B cell (primary cell): Measurements from ENCODE around the gene SELENOV.

ENCODE experiments used
- CTCF ChIP-seq: fragments of 200-600 bp; IDR thresholded peaks from one replicate; pipeline ENCODE4 v1.8.0; 2022; ENCODE audit warnings: antibody characterized with exemption, mild to moderate bottlenecking
- EZH2 ChIP-seq: IDR thresholded peaks from 2 replicates; pipeline ENCODE4 v1.6.1; 2012; ENCODE audit warnings: borderline replicate concordance, low read depth, mild to moderate bottlenecking, moderate library complexity, low read length; ENCODE audit not compliant: insufficient read depth, poor library complexity, severe bottlenecking

DNA sequence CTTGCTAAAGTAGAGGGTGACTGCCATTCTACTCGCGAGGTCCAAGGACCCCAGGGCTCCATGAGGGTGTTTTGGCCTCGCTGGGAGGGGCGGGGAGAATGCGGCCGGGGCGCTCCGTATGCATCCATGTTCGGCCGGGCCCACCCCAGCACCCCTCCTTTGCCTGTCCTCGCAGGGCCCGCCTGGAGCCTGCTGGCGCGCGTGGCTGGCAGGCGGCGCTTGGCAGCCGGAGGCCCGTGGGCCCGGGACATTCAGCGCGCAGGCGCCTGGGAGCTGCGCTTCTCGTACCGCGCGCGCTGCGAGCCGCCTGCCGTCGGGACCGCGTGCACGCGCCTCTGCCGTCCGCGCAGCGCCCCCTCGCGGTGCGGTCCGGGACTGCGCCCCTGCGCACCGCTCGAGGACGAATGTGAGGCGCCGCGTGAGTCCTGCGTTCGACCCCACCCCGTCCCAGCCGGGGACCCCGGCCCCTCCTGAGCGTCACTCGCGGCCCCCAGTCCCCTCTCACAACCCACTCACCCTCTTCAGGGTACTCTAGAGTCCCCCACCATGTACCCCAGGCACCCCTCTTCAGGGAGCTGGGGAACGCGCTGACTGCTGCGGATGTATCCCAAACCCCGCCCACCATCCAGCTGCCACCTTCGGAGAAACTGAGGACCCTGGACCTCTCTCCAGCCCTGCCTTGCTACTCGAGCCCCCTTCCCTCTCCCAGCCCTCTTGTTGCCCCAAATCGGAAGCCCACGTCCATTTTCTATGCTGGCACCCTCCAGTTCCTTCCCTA, 12.1 kb upstream of the SELENOV start:
- TF ChIP-seq CTCF (peak; percentile 86), EZH2 (no peak)
